Measurements from ENCODE around the gene USP31. TPM values are rescaled to one million over a fixed set of nuclear protein-coding genes. Genes with fewer than 3 reads are reported as not detected.

Gene USP31
- polyA plus RNA-seq, 4 donors: 5.7 to 7.1 (median 6.4) TPM

DNA sequence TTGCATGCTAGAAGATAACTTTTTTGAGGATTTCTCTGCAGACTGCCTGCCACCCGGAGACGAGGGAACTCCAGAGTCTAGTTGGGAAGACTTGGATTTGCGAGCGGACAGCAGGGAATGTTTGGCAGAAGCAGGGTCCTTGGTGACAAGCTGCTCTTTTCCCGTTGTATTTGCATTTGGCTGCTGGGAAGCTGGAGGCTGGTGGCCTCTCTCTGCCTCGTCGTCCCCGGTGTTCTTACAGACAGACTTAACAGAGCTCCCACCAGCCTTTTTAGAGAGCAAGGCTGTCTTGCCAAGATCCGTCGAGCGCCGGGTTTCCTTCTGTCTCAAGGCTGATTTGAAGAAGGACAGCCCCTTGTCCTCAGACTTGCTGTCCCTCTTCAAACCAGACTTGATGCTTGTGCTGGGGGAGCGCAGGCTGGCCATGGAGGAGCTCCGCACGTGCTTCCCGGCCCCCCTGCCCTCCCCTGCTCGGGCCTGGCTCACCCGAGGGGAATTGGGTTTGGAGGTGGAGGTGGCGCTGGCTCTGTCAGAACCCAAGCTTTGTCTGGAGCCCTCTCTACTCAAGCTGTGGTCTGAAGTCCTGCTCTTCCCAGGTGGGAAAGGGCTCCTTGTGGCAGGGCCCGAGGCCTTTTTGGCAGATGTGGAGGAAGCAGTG lies 81.0 kb downstream of the USP31 start:
- no peak for DNase-seq (ENCODE audit: low read depth in 4 of 4, low spot score in 3 of 4)

DNA sequence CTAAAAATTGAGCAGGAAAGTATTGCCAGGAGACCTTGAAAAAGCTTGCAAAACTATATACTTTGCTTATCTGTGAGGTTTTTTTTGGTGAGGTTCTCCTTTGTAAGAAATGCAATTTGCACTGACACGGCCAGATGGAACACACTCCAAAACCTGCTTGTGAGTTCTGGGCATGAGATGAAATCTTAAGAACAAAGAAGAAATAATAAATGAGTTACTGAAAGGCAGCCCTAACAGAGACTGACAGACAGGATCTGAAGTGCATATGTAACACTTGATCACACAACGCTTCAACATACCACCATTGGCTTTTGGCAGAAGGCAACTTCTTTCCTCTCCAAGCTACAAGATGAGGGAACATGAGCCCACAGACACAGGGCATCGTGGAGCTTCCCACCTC lies 82.6 kb downstream of the USP31 start:
- DNase-seq (ENCODE audit: low read depth in 4 of 4, low spot score in 3 of 4): no peak

DNA sequence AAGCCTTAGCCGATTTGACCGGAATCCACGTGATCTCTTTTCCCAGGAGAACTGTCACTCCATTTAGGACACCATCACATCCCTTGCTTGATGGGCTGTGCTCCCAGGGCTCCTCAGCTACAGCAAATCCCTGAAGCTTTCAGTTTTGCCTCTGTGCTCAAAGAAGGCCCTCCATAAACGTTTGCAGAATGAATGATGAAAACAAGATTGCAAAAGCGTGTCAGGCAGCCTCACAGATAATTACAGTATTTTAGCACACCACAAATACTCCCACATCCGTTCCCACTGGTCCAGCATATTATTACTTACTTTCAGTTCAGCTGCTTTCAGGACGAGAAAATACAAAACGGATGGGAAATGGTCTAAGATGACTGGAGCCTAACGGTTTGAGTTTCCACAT lies 84.6 kb downstream of the USP31 start:
- no peak for DNase-seq (ENCODE audit: low read depth in 4 of 4, low spot score in 3 of 4)

DNA sequence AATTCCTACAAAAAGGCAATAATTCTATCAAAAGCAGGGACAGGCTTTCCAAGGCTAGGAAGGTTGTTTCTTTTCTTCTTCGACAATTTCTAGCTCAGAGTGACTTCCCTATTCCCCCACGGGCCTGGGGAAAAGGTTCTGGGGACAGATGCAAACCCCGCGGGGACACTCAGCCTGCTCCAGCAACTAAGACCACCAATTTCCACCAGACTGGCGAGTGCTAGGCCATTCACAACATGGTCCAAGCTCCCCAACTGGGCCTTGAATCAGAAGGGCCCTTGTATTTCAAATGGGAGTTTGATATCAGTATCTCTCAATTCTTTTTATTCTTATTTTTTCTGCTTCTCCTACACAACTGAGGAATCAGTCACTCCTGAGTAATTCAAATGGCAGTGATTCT lies 86.7 kb downstream of the USP31 start:
- no peak for DNase-seq (ENCODE audit: low read depth in 4 of 4, low spot score in 3 of 4)

DNA sequence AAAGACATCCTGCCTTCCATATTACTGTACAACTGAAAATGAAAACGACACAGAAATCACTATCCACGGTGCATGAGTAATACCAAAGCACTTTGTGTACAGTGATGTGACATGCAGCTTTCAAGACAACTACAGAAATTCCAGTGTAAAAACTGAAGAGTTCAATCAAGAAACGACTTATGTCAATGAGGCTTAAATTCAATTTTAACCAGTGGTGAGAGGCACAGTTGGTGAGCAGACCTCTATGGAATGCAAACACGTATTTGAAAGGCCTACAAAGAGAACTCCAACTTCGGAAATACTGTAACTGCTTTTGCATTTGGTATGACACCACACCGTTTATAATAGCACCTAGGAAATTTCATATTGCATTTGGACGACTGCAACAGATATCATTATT lies 87.6 kb downstream of the USP31 start:
- no peak for DNase-seq (ENCODE audit: low read depth in 4 of 4, low spot score in 3 of 4)

DNA sequence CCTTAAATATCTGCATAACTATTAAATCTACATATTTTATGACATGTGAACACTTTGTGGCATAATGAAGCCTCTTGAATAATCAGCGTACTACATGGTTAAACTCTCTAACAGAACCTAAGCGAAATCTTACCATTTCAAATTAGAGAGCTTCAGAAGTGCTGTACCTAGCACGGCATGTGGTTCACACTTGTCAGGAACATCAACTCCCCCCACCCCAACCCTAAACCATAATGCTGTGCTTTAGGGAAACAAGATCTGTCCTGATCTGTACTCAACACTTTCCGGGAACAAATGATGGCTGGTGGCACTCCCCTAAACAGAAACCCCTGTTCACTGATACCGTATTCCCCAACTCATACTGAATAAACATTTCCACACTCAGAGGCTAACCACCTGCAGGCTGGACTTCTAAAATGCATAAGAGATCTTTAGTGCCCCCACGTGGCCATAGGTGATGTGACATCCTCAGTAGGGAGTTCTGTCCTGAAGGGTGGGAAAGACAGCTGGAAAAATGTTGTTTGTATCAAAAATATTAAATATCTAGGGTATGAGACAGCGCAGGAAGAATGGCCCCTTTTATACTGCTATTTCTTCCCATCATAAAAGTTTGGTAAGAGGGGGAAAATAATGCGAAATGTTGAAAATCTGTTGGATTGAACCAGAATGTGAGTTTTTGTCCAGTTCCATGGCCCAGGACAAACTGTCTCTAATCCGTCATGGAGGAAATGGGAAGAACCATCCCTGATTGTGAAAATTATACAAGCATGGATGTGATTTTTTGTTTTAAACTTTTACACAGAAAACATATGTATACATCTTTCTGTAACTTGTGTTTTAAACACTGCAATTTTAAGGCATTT lies 88.6 kb downstream of the USP31 start:
- peak; percentile 45 to 56 (median 54) for DNase-seq (ENCODE audit: low read depth in 4 of 4, low spot score in 3 of 4)

DNA sequence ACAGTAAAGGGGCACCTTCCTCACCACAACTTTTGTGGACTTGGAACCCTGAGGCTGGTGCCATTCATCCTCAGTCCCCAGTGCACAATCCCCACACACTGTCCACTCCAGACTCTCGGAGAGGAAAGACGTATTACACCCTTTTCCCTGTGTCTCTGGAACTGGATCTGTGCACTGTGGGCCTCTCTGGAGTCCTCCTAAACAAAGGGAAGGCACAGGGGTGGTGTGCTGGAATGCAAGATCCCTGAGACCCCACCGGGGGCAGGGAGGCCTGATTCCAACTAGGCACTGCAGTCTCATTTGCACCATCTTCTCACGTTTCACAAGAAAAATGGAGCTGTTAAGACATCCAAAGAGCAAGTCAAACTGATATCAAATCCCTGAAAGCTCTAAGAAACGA lies 89.8 kb downstream of the USP31 start:
- DNase-seq (ENCODE audit: low read depth in 4 of 4, low spot score in 3 of 4): no peak

DNA sequence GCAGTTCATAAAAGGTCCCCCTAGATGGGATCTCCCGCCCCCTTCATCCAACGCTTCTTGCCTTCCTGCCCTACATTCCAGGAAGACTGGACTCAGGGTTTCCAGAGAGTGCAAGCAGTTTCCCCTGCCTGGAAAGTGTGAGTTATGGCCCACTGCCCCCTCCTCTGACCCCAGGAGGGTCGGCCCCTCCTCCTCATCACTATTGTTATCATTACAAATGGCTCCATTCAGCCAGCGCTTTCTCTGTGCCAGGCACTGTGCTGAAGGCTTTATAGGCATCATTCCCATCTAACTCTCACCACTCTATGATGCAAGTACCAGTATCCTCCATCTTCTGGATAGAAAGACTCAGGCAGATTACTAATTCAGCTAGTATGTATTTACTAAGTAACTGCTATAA lies 90.7 kb downstream of the USP31 start:
- DNase-seq (ENCODE audit: low read depth in 4 of 4, low spot score in 3 of 4): no peak

DNA sequence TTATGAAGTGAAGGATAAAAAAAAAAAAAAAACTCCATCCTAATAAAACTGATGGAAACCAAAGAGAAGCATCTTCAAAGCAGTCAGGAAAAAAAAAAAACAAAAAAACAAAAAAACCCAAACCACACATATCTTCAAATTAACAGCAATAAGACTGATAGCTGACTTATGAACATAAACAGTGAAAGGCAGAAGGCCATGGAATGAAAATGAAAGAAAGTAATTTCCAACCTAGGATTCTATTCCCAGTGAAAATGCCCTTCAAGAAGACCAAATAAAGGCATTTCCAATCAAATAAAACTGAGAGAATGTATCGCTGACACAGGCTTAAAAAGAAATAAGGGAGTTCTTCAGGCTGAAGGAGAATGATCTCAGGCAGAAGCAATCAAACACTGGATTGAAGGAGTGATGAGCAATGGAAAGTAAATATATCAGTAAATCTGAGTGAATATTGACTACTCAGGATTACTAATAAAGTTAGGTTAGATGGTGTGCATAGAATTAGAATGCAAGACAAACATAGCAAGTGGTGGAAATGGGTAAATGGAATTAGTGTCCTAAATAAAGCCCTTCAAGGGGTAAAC lies 92.1 kb downstream of the USP31 start:
- no peak for DNase-seq (ENCODE audit: low read depth in 4 of 4, low spot score in 3 of 4)

DNA sequence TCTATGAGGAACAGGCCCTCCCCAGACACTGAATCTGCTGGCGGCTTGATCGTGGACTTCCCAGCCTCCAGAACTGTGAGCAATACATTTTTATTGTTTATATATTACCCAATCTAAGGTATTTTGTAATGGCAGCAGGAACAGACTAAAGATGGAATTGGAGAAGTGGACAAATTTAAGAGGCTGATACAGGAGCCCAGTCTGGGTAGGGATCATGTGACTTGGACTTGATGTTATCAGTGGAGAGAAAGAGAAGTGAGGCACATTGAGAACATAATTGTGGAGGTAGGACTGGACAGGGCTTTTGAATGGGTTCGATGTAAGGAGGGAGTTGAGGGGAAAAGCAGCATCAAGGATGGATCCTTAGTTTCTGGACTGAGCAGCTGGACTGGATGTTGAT lies 93.8 kb downstream of the USP31 start:
- no peak for DNase-seq (ENCODE audit: low read depth in 4 of 4, low spot score in 3 of 4)

DNA sequence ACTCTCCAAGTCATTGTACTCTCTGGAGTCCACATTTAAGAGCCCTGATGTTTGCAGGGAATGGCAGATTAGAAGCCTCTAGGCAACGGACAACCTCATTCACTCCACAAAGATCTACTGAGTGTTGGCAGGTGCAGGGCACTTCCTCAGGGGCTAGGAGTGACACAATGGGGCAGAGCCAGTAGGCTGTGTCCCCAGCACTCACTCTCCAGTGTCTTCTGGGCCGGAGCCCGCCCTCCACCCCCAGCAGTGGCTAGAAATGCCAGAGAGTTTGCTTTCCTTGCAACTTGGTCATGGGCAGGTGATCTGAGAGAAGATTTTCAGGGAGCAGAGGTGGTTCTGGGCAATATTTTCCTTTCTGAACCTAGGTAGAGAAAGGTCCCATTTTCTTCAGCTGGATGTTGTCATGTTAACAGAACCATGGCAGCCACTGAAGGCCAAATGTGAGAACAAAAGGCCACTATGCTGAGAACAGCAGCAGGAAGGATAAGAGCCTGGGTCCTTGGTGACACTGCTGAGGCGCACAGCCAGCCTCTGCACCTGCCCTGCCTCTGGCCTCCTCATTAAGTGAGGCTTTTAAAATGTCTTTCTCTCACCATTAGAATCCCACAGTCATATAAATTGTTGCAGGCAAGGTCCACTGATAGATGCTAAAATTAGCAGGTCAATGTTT lies 96.2 kb downstream of the USP31 start:
- DNase-seq (ENCODE audit: low read depth in 4 of 4, low spot score in 3 of 4): no peak

DNA sequence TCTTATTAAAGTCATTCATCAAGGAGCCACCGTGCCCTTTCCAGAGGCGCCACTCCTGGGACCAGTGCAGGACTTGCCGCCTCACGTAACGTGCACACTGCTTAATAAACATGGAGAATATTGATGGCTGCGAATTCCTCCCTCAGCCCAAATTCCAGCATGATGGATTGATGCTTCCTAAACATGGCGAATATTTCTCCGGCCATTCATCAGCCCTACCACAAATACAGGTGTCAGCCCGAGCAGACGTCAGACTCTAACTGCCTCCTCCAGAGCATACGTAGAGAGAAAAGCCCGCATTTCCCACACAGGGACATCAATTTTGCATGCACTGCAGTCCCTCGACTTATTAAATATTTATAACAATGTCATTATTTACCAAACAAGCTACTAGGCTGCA lies 97.0 kb downstream of the USP31 start:
- DNase-seq (ENCODE audit: low read depth in 4 of 4, low spot score in 3 of 4): no peak

DNA sequence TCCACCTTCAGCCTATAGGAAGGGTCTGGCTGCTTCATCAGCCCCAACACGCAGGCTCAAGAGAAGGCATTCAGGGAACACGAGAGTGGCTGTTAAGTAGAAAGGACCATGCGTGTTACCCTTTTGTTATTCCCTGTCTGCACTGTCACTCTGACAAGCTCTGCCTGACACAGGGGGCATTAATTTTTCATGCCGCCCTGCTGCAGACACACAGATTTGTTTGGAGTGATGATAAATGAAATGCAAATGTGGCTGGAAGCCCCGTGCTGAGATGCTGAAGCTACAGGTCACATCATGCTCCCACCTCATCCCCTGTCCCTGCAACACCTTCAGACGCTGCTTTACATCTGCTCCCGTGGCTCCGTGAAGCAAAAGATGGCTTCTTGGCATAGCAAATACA lies 97.7 kb downstream of the USP31 start:
- DNase-seq (ENCODE audit: low read depth in 4 of 4, low spot score in 3 of 4): no peak

DNA sequence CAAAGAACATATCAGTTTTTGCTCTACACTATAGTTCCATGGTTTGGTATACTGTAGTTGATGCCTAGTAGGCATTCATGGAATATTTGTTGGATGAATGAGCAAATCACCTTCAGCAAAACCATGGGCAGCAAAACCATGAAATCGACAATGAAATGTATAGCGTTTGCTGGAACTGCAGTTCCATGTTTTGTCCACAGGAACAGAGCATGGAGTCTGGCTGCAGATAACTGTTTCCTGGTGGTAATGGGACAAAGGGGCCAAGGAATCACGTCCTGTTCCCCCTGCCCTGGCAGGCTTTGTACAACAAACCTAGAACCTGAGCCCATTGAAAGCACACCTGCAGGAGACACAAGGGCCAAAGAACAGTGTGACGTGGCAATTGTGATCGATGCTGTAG lies 101.1 kb downstream of the USP31 start:
- no peak for DNase-seq (ENCODE audit: low read depth in 4 of 4, low spot score in 3 of 4)

DNA sequence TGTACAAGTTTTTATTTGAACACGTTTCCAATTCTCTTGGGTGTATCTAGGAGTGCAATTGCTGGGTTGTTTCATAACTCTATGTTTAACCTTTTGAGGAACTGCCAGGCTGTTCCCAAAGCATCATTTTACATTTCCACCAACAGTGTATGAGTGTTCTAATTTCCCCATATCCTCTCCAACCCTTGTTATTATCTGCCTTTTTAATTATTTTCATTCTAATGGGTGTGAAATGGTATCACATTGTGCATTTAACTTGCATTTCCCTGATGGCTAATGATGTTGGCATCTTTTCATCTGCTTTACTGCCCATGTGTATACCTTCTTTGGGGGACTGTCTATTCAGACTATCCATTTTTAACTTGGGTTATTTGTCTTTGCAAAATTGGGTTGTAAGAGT lies 104.2 kb downstream of the USP31 start:
- no peak for DNase-seq (ENCODE audit: low read depth in 4 of 4, low spot score in 3 of 4)

DNA sequence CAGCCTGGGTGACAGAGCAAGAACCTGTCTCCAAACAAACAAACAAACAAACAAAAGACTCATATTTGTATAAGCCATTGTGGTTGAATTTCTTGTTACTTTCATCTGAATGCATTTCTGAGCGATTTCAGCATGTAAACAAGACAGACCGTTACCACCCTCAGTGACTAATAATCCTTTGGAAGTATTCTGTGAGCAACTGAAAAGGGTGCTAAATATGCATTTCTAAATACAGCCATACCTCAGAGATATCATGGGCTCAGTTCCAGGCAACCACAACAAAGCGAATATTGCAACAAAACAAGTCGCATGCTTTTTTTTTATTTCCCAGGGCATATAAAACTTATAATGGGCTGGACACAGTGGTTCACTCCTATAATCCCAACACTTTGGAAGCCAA lies 109.0 kb downstream of the USP31 start:
- no peak for DNase-seq (ENCODE audit: low read depth in 4 of 4, low spot score in 3 of 4)

DNA sequence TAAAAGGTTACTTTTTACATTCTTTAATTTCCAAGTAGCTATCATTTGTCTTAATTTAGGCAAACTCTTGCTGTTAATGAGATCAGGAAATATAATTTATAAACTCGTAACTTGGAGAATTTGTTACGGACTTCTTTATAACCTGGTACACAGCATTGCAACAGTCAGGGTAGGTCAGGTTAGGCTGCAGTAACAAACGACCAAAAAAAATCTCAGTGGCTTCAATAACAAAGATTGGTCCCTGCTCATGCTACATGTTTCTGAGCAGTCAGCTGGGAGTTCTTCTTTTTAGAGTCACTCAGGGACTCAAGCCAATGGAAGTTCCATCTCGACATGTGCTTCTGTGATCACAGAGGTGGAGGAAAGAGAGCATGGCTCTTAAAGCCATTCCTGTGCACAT lies 110.1 kb downstream of the USP31 start:
- no peak for DNase-seq (ENCODE audit: low read depth in 4 of 4, low spot score in 3 of 4)

DNA sequence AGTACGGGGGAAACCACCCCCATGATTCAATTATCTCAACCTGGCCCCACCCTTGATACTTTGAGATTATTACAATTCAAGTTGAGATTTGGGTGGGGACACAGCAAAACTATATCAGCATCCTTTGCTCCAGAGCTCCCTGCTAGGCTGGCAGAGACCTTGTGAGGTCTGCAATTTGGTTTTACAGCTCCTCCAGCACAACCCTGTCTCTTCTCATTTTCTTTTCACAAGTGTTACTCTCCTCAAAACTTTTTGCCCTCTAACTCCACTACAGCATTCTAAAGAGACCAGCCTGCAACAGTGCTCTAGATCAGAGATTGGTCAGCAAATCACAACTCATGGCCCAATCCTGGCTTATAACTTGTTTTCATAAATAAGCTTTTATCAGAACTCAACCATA lies 114.0 kb downstream of the USP31 start:
- no peak for DNase-seq (ENCODE audit: low read depth in 4 of 4, low spot score in 3 of 4)

DNA sequence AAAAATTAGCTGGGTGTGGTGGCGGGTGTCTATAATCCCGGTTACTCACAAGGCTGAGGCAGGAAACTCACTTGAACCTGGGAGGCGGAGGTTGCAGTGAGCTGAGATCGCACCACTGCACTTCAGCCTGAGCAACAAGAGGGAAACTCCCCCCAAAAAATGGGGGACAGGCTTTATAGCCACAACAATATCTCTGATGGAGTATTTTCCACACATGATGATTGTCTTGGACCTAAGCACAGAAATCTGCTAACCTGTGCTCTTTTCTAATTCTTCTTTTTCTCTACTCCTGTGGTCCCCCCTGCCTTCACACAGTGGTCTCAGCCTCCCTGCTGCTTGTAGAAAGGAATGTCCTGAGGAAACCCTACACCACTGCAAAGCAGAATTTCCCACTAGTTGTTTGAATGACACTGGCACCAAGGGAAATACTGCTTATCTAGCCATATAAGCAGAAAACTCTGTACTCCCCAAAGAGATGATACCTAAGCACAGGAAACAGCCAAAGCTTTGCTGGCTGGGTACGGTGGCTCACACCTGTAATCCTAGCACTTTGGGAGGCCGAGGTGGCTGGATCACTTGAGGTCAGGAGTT lies 117.6 kb downstream of the USP31 start:
- no peak for DNase-seq (ENCODE audit: low read depth in 4 of 4, low spot score in 3 of 4)

DNA sequence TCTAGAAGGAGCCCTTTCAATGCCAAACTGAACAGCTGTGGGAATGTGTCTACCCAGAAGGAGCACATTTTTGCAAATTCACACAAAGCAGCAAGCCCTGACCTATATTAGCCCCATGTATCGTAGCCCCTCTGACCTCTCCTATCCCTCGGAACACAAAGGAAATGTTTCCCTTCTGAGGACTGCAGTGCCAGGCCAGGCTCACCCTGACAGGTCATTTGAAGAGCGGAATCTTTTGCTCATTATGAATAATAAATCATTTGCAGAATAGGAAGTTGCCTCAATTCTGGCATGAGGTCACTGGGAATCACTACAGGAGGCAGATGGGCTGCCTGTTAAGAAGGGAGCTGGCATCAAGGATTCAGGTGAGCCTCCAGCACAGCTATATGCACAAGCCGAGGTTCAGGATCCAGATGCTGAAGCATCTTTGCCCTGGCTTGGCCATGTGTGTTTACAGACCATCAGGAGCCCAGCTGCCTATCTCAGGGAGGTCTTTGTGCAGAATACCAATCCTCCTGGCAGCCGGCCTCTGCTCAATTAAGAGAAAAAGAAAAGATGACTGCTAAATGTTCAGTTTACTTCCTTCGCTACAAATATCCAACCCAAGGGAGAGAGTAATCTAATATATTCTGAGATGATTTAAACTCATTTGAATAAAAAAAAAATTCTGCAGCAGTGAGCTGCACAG lies 119.4 kb downstream of the USP31 start:
- DNase-seq (ENCODE audit: low read depth in 4 of 4, low spot score in 3 of 4): no peak

Data from right renal pelvis (tissue), 4 donors.